ENCODE measurements around the gene EMSY.

- TF ChIP-seq, protein P1, sequence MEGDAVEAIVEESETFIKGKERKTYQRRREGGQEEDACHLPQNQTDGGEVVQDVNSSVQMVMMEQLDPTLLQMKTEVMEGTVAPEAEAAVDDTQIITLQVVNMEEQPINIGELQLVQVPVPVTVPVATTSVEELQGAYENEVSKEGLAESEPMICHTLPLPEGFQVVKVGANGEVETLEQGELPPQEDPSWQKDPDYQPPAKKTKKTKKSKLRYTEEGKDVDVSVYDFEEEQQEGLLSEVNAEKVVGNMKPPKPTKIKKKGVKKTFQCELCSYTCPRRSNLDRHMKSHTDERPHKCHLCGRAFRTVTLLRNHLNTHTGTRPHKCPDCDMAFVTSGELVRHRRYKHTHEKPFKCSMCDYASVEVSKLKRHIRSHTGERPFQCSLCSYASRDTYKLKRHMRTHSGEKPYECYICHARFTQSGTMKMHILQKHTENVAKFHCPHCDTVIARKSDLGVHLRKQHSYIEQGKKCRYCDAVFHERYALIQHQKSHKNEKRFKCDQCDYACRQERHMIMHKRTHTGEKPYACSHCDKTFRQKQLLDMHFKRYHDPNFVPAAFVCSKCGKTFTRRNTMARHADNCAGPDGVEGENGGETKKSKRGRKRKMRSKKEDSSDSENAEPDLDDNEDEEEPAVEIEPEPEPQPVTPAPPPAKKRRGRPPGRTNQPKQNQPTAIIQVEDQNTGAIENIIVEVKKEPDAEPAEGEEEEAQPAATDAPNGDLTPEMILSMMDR (IDR thresholded peaks at IDR 0.05): no peak
- TF ChIP-seq POLR2A (IDR thresholded peaks at IDR 0.05): no peak
Measured at GRCh38 chr11:76550781-76551180, 106.0 kb downstream of the EMSY start.

All from right lobe of liver (tissue), 4 donors.